ENCODE measurements around the gene ELP5.

DNA sequence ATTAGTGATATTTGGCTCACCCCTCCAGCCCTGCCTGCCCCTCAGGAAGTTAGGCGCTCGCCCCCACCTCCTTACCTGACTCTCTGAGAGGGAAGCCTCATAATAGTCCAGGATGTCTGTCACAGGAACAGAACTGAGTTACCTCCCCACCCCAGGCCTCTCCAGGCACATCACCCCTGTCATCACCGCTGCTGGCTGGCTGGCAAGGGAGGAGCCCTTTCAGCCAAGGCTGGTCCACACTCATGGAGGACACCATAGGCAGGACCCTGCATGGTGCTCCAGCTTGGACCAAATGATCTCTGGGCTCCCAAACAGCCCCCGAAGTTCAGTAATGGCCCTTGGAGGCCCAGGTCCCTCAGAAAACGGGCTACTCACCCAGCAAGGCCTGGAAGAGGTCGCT, 33.8 kb upstream of the ELP5 start:
- TF ChIP-seq JUND (IDR thresholded peaks at IDR 0.05) (no peak), EP300 (IDR thresholded peaks at IDR 0.05; ENCODE audit: borderline replicate concordance in 1 of 2, low read depth in 1 of 2, low read length in 1 of 2) (no peak), SMC3 (IDR thresholded peaks at IDR 0.05; ENCODE audit: low read depth, low read length) (no peak), SIN3A (IDR thresholded peaks at IDR 0.05; ENCODE audit: borderline replicate concordance, low read depth, low read length) (no peak), CHD2 (IDR thresholded peaks at IDR 0.05; ENCODE audit: low read length, partially characterized antibody) (no peak), POLR2AphosphoS5 (IDR thresholded peaks at IDR 0.05; ENCODE audit: low read depth, low read length) (no peak), RFX5 (IDR thresholded peaks at IDR 0.05; ENCODE audit: low read length) (no peak), RCOR1 (IDR thresholded peaks at IDR 0.05; ENCODE audit: low read length) (no peak)
- TF ChIP-seq, protein P1, sequence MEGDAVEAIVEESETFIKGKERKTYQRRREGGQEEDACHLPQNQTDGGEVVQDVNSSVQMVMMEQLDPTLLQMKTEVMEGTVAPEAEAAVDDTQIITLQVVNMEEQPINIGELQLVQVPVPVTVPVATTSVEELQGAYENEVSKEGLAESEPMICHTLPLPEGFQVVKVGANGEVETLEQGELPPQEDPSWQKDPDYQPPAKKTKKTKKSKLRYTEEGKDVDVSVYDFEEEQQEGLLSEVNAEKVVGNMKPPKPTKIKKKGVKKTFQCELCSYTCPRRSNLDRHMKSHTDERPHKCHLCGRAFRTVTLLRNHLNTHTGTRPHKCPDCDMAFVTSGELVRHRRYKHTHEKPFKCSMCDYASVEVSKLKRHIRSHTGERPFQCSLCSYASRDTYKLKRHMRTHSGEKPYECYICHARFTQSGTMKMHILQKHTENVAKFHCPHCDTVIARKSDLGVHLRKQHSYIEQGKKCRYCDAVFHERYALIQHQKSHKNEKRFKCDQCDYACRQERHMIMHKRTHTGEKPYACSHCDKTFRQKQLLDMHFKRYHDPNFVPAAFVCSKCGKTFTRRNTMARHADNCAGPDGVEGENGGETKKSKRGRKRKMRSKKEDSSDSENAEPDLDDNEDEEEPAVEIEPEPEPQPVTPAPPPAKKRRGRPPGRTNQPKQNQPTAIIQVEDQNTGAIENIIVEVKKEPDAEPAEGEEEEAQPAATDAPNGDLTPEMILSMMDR (IDR thresholded peaks at IDR 0.05), result no peak
- TF ChIP-seq, protein P2, sequence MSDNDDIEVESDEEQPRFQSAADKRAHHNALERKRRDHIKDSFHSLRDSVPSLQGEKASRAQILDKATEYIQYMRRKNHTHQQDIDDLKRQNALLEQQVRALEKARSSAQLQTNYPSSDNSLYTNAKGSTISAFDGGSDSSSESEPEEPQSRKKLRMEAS (IDR thresholded peaks at IDR 0.05; ENCODE audit: low read depth), result no peak

All from SK-N-SH (cell line).